HG03521 (cell line): ENCODE measurements around the gene ZSWIM3.
"Not testable (repeated sequence)": the region's sequence is repeated elsewhere in the genome, so short reads cannot be mapped to it uniquely, and the experiment has no call there.

Source experiments
- ATAC-seq: cut with Tn5 transposase; IDR thresholded peaks from one replicate; pipeline ENCODE4 v1.9.1; 2021; ENCODE audit warnings: mild to moderate bottlenecking, moderate library complexity; ENCODE audit not compliant: unreplicated experiment

Gene ZSWIM3

DNA sequence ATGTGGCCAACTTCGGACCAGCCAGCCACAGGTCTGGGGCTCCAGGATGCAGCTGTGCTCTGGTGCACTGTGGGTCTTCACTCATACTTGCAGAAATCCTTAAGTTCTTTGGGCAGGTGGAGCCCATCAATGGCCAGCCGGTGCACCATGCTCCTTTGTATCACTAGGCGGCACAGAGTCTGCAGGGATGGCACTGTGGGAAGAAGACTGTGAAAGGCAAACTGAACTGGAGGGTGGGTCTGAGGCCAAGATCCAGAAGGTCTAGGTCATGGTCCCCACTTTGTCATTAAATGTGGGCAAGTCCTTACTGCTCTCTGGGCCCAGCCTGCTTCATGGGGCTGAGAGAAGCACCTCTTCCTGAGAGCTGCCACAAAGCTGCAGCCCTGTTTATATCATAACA lies 31.3 kb downstream of the ZSWIM3 start:
- no peak for ATAC-seq

DNA sequence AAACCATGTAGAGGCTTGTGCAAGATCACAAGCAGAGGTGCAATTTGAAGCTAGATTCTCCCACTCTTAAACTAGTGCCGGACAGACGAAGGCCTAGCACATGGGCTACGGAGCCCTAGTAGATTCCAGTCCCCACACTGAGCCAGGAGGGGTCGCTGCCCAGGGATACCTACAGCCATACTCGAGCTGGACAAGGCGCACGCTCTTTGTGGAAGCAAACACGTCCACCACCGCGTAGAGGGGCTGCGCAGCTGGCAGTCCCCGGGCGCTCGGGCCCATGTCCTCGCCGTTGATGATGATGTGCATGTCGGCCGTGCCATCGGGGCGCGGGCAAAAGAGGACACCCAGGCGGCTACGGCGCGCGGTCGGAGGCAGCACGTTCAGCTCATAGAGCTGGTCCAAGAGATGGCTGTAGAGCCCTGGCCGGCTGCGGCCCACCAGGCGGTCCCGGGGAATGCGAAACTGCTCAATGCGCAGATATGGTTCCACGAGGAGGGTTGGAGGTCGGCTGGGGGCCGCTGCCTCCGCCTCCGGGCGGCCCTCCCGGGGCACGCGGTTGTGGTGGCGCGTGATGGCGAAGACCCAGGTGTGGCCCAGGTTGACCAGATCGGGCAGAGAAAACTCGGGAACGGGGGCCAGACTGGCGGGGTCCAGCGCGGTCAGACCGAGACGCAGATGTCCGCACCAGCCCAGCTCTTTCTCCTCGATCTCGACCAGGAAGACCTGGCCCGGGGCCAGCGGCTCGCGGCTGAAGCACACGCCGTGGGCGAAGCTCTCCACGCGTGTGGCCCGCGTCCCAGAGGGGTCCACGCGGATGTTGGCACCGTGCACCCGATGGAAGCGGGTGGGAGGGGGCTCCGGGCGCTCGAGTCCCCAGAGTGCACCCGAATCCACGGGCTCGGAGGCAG lies 32.9 kb downstream of the ZSWIM3 start:
- peak; percentile 16 for ATAC-seq

DNA sequence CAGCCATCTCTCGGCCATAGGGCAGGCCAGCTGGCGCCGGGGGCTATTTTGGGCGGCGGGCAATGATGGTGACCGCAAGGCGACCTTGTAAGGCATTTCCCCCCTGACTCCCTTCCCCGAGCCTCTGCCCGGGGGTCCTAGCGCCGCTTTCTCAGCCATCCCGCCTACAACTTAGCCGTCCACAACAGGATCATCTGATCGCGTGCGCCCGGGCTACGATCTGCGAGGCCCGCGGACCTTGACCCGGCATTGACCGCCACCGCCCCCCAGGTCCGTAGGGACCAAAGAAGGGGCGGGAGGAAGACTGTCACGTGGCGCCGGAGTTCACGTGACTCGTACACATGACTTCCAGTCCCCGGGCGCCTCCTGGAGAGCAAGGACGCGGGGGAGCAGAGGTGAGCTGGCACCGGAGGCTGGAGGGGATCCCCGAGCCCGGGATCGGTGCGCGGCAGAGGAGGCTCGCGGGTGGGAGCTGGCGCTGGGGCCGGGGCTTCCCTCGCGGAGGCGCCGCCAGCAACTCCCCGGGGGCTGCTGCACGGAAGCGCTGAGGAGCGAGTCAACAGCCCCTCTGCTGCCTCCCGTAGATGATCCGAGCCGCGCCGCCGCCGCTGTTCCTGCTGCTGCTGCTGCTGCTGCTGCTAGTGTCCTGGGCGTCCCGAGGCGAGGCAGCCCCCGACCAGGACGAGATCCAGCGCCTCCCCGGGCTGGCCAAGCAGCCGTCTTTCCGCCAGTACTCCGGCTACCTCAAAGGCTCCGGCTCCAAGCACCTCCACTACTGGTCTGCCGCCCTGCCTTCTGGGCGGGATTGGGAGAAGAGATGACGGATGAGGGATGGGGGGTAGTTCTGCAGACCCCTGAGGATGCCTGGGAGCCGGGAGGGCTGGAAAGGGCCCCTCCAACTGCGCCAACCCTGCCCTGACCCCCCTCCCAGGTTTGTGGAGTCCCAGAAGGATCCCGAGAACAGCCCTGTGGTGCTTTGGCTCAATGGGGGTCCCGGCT lies 33.9 kb downstream of the ZSWIM3 start, which contains the start of the genes CTSA and NEURL2:
TSS of gene CTSA (plus strand) at position 351 of the 999 bp plus-strand sequence. CDS start at position 585, 234 bp downstream.
TSS of gene NEURL2 (minus strand) at position 224 of the 999 bp plus-strand sequence. CDS start at position 7, 217 bp downstream.
- ATAC-seq, result peak; percentile 71

DNA sequence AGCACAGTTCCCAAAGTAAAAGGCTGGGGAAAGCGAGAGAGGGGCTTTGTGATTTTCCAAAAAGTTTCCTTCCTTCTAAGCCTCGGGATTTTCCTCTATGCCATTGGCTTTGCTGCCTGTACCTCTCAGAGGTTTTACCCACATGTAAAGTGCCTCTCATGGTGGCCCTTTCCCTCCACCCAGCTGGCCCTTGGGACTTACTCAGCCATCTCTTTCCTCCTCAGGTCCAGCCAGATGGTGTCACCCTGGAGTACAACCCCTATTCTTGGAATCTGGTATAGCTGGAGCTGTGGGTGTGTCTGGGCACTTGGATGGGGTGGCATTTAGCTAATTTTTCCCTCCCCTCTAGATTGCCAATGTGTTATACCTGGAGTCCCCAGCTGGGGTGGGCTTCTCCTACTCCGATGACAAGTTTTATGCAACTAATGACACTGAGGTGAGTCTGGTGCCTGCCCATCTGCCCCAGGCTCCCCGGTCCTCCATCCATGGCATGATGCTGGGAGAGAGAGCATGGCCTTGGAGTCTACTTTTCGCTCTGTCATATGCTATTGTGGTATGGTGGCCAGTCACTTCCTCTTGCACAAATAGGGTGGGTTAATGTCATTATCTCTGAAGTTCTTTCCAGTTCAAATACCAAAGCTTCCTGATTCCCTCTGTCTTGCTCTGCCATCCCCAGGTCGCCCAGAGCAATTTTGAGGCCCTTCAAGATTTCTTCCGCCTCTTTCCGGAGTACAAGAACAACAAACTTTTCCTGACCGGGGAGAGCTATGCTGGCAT lies 34.8 kb downstream of the ZSWIM3 start:
- no peak for ATAC-seq

DNA sequence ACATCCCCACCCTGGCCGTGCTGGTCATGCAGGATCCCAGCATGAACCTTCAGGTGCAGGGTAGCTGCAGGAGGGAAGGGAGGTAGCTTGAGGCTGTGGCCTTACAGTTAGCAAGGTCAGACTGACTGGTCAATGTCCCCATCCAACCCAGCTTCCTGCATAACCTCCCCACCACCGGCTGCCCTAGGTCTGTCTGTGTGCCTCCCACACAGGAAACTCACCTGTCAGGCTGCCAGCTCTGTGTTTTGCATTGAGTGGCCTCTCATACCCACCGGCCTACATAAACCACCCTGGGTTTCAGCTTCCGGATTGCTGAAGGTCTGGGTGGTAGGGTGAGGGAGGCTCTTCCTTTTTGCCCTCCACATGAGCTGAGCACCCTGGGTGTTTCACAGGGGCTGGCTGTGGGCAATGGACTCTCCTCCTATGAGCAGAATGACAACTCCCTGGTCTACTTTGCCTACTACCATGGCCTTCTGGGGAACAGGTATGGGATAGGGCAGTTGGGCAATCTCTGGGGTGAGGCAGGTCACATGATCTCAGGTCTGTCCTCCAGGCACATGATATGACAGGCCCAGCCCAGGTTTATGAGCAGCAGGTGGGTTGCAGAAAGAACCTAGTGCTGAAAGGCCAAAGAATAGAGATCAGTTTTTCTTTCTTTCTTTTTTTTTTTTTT lies 35.5 kb downstream of the ZSWIM3 start:
- ATAC-seq, result no peak

DNA sequence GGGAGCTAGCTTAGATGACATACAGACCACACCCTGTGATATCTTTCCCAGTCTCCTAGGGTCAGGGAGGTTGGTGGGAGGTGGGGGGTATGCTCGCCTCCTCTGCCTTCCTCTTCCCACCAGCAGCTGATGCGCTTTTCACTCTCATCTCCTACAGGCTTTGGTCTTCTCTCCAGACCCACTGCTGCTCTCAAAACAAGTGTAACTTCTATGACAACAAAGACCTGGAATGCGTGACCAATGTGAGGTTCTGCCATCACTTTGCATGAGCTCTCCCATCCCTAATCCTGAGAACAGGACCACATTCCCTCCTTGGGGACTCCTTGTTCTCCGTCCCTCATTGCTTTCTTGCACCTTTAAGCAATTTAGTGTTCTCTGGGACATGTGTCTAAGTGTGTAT lies 36.4 kb downstream of the ZSWIM3 start:
- no peak for ATAC-seq

DNA sequence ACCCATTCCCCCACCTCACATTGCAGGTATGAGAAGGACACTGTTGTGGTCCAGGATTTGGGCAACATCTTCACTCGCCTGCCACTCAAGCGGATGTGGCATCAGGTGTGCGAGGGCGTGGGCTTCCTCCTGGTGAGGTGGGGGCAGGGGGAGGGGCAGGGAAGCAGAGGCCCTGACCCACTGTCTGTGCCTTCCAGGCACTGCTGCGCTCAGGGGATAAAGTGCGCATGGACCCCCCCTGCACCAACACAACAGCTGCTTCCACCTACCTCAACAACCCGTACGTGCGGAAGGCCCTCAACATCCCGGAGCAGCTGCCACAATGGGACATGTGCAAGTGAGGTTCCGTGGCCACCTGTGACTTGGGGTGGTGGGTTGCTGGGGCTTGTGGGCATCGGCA lies 37.4 kb downstream of the ZSWIM3 start:
- ATAC-seq, result no peak

DNA sequence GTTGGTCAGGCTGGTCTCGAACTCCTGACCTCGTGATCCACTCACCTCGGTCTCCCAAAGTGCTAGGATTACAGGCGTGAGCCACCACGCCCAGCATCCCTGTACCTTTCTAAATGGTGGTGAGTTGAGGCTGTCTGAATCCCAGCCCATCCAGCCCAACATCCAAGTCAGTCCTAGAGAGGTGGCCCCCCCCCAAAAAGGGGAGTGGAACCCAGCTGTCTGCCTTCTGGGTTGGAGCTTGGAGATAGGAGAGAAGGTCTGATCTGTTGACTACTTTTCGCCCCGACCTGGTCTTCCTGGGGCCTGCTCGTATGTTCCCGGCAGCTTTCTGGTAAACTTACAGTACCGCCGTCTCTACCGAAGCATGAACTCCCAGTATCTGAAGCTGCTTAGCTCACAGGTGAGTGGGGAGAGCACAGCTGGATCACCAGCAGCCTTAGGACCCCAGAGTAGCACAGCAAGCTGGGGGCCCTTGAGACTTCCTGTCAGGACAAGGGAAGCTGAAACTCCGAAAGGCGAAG lies 39.3 kb downstream of the ZSWIM3 start:
- ATAC-seq, result no peak

DNA sequence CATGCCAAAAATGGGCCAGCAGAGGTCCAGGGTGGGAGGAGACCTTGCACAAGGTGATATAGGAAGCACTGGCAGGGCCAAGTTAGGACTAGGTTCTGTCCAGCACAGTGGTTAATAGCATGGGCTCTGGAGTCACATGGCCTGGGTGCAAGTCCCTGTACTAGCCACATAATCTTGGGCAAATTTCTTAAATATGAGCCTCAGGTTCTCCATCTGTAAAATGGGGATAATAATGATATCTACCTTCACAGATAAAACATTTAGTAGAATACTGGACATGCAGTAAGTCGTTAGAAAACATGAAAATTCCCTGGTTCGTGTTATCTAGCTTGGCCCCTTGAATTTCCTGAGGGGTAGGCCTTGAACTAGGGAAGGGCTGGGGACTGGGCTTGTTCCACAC lies 39.9 kb downstream of the ZSWIM3 start:
- ATAC-seq, result no peak

DNA sequence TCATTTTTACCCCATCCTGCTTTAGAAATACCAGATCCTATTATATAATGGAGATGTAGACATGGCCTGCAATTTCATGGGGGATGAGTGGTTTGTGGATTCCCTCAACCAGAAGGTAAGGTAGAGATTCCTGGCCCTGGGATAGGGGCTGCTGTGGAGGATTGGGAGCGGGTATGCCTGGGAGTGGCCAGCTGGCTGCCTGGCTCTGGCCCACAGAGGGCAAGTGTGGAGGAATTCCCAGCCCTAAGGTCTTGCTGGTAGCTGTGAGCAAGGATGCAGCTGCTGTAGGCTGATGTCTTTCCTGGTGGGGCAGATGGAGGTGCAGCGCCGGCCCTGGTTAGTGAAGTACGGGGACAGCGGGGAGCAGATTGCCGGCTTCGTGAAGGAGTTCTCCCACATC lies 40.3 kb downstream of the ZSWIM3 start:
- no peak for ATAC-seq

DNA sequence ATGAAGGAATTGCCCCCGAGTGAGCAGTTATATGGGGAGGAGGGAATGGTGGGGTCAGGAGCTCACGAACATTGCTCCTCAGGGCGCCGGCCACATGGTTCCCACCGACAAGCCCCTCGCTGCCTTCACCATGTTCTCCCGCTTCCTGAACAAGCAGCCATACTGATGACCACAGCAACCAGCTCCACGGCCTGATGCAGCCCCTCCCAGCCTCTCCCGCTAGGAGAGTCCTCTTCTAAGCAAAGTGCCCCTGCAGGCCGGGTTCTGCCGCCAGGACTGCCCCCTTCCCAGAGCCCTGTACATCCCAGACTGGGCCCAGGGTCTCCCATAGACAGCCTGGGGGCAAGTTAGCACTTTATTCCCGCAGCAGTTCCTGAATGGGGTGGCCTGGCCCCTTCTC lies 40.9 kb downstream of the ZSWIM3 start:
- ATAC-seq, result no peak

DNA sequence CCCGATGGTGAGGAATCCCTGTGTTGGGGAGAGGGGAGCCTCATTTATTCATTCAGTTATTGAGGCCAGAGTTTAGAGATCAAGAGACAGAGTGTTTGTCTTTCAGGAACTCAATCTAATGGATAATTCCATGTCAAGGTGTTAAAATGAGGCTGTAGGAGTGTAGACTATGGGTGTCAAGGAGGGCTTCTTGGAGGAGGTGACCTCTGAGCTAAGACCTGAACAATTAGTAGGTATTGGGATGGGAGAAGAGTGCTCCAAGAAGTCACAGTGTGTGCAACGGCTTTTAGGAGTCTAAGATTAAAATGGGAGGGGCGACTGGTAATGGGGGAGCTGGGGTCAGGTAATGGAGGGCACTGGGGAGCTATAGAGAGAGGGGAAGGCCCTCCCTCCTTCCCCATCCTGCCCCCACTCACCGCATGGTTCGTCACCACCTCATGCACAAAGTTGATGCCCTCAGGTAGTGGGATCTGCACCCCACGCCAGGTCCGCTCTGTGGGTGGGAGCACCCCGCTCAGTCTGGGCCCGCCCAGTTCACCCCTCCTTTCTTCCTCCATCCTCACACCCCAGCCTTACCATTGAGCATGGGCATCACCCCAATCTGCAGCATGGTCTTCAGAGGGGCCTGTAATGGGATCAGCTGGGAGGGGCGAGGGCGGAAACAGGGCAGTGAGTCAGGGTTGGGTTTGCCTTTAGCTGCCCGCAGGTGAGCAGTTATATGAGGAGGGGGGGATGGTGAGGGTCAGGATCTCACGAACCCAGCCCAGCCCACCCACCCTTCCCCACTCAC lies 41.8 kb downstream of the ZSWIM3 start:
- ATAC-seq, result no peak

DNA sequence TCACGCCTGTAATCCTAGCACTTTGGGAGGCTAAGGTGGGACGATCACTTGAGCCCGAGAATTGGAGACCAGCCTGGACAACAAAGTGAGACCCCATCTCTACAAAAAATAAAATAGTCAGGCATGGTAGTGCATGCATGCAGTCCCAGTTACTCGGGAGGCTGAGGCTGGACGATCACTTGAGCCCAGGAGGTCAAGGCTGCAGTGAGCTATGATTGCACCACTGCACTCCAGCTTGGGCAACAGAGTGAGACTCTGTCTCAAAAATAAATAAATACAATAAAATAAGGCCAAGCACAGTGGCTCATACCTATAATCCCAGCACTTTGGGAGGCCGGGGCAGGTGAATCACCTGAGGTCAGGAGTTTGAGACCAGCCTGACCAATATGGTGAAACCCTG lies 43.9 kb downstream of the ZSWIM3 start:
- ATAC-seq, result not testable (repeated sequence)

DNA sequence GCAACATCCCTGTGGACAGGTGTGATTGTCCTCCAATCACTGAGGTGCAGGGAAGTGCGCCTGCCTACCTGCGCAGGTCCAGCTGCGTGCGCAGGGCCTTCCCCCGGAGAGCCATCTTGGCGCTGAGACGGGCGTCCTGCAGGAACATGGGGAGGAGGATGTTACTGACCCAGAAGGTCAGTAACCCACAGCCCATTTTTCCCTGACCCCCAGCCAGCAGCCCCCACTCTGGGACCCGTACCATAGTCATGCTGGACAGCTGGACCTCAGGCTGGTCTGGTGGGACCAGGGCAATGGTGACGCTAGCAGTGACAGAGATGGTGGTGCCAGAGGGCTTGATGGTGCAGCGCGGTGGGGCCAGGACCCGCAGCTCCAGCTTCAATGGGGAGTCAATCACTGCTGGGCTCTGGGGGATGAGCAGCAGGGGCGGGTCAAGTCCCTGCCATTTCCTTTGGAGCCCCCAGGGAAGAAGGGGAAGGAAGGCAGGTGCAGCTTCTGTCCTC lies 44.8 kb downstream of the ZSWIM3 start:
- no peak for ATAC-seq

DNA sequence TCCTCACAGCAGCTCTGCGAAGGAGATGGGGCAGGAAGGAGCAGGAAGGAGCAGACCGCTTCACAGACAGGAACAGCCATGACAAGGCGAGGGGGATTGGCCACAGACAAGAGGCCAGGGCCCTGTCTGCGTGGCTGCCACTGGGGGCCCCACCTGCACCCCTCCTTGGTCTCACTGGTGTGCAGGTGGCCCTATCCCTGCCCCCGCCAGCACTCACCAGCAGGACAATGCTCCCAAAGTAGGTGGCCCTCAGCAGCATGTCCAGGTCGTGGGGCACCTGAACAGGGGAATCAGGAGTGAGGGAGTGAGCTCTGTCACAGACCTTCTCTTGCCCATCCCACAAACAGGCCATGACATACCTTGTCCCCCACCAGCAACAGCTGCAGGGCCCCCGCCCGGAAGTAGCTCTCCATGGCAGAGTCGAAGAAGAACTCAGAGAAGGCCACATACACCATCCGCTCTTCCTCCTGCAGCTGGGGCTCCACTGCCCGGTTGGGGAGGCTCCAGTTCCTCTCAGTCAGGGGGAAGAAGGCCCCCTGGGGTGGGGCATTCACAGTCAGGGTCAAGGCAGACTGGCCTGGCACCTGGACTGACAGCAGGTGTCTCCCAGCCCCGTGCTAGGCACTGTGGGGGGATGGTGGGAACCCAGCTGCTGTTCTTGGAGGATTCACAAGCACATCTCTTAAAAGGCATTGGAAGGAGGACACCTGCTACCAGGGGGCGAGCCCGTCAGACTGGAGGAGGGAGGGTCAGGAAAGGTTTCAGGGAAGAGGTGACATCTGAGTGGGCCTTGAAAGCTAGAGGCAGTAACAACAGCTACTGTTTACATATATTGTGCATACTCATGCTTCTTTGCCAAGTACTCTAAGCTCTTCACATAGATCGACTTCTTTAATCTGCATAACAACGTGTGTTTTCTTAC lies 47.4 kb downstream of the ZSWIM3 start:
- ATAC-seq, result no peak

DNA sequence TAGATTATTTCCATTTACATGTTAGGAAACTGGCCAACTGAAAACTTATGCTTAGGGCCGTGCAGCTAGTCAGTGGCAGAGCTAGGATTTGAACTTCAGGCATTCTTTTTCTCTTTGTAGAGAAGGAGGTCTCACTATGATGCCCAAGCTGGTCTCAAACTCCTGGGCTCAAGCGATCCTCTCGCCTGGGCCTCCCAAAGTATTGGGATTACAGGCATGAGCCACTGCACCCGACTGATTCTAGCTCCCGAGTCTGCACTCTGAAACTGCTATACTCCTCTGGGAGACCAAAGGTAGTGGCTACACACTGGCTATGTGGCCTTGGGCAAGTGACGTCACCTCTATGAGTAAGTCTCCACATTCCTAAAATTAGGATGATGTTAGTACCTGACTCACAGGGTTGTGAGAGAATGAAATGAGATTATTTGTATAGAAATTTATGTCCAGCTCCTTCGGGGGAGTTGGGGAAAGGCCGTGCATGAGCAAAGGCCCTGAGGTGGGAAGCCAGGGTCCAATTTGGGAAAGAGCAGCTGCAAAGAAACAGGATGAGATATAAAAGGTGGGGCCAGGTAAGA lies 48.2 kb downstream of the ZSWIM3 start:
- ATAC-seq, result no peak

DNA sequence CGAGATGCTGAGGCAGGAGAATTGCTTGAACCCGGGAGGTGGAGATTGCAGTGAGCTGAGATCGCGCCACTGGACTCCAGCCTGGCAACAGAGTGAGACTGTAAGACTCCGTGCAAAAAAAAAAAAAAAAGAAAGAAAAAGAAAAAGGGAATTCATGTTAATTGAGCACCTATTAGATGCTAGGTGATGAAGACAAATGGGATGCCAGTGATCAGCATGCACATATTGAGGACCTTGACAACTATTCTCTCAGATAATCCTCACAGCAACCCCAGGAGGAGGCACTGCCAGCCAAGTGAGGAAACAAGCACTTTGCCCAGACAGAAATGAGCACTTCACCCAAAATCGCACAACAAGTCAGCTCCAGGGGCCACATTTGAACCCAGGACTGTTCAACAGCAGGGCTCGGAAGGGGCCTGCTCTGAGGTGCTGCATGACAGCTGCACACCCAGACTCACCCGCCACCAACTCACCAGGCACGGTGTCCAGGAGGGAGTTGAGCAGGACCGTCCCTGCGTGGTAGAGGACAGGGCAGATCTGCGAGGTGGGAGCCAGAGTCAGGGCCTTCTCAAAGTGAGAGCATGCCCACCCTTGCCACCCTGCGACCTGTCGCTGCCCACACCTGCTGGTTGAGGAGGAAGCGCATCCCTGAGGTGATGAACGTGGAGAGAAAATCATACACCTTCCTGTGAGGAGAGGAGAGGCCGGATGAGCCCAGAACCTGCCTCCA lies 50.0 kb downstream of the ZSWIM3 start:
- no peak for ATAC-seq
